Measurements from ENCODE around the gene TELO2.

GRCh38 chr16:1557576-1557975 lies 64.4 kb downstream of the TELO2 start:
- no peak for TF ChIP-seq POLR2A (IDR thresholded peaks at IDR 0.05)
- TF ChIP-seq, protein P1, sequence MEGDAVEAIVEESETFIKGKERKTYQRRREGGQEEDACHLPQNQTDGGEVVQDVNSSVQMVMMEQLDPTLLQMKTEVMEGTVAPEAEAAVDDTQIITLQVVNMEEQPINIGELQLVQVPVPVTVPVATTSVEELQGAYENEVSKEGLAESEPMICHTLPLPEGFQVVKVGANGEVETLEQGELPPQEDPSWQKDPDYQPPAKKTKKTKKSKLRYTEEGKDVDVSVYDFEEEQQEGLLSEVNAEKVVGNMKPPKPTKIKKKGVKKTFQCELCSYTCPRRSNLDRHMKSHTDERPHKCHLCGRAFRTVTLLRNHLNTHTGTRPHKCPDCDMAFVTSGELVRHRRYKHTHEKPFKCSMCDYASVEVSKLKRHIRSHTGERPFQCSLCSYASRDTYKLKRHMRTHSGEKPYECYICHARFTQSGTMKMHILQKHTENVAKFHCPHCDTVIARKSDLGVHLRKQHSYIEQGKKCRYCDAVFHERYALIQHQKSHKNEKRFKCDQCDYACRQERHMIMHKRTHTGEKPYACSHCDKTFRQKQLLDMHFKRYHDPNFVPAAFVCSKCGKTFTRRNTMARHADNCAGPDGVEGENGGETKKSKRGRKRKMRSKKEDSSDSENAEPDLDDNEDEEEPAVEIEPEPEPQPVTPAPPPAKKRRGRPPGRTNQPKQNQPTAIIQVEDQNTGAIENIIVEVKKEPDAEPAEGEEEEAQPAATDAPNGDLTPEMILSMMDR (IDR thresholded peaks at IDR 0.05): no peak

Measured in uterus (tissue), 2 donors.